GM19043 (cell line): ENCODE data around the gene VAT1.
A peak's percentile ranks its signal among the peaks of the same experiment; 100 is the strongest.
"Not testable (repeated sequence)": the region's sequence is repeated elsewhere in the genome, so short reads cannot be mapped to it uniquely, and the experiment has no call there.

ENCODE experiments used
- ATAC-seq: cut with Tn5 transposase; IDR thresholded peaks from one replicate; pipeline ENCODE4 v1.9.1; 2021; ENCODE audit warnings: low read depth; ENCODE audit not compliant: unreplicated experiment

The VAT1 gene

DNA sequence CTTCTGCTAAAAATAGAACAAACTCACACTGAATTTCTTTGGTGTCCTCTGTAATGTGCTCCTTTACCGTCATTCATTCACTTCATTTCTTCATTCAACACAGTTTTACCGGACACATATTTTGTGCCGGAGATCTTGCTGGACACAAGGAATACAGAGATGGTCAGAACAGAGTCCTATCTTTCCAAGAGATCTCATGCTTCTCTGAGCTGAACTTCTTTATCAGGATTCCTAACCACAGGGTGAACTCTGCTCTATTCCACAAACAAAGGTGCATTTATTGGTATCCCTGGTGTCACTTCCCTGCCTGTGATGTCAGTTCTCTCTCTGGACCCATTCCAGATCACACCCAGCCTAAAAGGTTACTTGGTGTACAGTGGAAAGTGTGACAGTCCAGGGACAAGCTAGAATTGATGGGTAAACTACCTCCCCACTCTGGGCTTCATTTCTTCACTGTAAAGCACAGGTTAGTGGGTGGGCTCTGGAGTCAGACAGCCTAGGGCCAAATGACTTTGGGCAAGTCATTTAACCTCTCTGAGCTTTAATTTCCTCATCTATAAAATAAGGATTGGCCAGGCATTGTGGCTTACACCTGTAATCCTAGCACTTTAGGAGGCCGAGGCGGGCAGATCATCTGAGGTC lies 11.4 kb downstream of the VAT1 start:
- no peak for ATAC-seq

DNA sequence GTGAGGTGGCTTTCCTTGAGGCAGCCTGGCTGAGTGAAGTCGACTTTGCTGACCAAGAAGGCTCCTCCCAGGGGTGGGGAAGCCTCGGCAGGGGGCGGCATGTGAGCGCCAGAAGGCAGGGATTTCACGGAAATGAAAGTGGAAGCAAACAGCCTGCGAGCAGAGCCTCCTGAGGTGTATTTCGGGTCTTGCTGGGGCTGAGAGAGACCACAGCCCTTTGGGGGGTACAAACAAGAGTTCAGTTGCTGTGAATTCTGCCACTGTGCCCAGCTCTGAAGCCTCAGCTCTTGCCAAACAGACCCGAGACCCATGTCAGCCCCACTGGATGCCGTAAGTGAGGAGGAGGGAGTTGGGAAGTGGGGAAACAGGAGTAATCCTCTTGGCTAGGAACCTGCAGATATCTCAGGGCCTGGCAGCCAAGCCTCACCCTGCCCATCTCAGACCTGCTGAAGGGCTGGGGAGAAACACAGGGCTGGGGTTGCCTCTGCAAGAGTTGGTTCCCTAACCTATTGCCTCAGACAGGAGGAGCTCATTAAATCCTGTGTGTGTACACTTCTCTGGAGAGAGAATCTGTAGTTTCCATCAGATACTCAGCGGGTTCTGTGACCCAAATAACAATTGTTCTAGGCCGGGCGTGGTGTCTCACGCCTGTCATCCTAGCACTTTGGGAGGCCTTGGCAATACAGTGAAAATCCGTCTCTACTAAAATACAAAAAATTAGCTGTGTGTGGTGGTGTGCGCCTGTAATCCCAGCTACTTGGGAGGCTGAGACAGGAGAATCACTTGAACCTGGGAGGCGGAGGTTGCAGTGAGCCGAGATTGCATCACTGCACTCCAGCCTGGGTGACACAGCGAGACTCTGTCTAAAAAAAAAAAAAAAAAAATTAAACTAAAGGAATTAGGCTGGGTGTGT lies 15.3 kb downstream of the VAT1 start, which contains the start of gene IFI35:
IFI35 (plus strand) TSS at position 146 of the 913 bp plus-strand sequence; CDS start at position 310, 164 bp downstream.
- ATAC-seq = no peak

DNA sequence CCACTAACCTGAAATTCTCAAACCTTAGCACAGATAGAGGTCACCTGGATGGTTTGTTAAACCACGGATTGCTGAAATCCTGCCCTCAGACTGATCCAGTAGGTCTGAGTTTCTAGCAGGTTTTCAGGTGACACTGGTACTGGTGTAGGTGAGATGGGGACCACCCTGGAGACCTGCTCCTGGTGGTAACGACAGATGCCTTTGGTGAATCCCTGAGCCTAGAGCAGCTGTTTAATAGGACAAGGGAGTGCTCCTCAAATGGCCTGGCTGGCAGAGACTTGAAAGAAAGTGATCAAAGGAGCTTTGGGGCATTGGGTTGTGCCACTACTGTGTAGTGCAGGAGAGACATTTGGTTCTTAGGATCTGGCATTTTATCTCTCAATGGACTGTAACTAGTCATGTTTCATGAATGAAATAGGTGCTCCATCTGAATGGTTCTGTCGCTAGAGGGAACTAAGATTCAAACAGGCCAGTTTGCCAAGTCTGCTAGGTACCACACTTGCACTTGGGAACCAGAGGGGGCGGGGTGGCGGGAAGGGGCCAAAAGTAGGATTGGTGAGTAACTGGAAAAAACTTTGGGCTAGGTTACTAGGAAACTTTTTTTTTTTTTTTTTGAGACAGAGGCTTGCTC lies 18.5 kb downstream of the VAT1 start:
- no peak for ATAC-seq

DNA sequence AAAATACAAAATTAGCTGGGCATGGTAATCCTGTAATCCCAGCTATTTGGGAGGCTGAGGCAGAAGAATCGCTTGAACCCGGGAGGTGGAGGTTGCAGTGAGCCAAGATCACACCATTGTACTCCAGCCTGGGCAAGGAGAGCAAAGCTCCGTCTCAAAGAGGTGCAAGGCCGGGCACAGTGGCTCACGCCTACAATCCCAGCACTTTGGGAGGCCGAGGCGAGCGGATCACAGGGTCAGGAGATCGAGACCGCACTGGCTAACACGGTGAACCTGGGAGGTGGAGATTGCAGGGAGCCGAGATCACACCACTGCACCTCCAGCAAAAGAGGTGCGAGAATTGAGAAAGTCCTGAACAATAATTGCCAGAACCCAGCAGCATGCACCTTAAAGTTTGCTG lies 21.3 kb downstream of the VAT1 start:
- ATAC-seq = not testable (repeated sequence)

DNA sequence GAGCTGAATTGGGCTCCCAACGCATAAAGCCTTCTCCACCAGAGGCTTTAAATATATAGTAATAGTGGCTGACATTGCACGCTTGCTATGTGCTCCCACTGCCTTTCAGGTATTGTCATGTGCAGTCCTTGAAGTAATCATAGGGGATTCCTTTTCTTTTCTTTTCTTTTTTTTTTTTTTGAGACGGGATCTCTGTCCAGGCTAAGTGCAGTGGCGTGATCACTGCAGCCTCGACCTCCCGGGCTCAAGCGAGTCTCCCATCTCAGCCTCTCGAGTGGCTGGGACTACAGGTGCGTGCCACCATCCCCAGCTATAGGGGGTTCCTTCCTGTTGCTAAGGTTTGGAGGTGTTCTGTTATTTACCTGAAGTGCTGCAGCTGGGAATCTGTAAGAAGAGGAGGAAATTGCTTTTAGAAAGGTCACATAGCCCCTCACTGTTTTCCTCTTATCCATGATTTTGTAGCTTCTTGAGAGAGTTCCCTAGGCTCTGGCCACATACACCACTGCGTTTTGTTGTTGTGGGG lies 23.1 kb downstream of the VAT1 start:
- no peak for ATAC-seq

DNA sequence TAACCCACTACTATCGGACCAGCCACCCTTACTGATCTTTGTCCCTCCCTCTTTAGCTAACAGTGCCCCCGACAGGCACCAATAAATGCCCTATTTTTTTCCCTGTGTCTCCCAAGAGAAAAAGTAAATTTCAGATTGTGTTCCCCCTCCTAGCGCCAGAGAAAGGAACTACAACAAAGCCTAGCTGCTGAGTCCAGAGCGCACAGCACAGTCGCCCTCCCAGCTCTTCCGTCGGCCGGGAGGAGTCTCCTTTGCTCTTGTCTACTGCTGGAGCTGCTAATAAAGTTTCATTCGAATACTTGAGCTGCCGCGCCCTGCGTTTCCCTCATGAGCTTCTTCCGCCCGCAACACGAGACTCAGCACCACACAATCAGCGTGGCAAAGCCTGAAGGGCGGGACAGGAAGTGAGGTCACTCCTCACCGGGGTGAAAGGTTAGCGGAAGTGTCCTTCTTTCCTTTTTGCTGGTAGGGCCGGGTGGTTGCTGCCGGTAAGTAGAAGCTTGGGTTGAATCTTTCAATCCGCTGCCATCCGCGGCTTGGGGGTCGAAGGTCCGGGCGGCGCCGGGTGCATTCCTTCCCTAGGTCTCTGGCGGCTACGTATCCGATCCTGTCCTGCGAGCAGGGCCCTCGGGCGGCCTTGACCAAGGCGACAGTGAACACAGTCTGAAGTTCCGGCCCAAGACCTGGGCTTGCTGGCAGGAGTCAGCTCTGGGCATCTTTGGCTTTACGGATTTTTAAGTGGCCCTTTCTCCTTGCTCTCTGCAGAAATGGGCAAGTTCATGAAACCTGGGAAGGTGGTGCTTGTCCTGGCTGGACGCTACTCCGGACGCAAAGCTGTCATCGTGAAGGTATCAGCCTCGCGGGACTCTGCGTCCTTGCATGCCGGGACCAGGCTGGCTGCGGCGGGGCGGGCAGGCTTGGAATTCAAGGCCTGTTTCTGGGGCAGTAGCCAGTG lies 23.9 kb downstream of the VAT1 start, which contains the start of gene RPL27:
RPL27 (plus strand) TSS at position 436 of the 955 bp plus-strand sequence; CDS start at position 768, 332 bp downstream.
- peak; percentile 91 for ATAC-seq

DNA sequence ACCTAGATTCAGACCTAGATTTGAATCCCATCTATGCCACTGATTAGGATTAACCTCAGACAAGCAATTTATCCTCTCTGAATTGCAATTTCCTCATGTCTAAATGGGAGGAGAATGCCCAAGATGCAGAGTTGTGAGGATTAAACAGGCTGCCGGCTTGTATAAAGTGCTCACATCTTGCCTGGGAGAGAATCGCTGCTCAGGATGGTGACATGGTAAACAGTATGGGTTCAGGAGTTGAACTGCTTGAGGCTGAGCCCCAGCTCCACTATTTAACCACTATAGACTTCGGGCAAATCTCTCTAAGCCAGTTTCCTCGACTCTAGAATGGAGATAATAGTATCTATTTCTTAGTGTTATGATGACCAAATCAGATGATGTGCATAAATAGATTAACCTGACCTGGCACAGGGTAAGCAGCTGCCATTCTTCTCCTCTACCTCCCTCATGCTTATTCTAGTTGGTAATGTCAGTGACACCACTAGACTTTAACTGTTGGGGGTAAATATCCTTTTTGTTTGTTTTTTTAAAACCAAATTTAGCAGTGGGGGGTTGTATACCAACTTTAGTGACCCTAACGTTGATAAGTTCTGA lies 24.7 kb downstream of the VAT1 start:
- no peak for ATAC-seq

DNA sequence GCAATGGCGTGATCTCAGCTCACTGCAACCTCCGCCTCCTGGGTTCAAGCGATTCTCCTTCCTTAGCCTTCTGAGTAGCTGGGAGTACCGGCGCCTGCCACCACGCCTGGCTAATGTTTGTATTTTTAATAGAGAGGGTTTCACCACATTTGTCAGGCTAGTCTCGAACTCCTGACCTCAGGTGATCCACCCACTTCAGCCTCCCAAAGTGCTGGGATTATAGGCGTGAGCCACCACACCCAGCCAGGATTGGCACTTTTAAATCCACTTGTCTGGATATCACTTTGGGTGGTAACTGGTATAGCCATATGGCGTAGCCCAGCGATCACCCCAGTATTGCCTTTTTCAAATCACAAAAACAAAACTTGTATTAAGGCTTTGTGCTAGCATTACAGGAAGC lies 28.3 kb downstream of the VAT1 start:
- not testable (repeated sequence) for ATAC-seq

DNA sequence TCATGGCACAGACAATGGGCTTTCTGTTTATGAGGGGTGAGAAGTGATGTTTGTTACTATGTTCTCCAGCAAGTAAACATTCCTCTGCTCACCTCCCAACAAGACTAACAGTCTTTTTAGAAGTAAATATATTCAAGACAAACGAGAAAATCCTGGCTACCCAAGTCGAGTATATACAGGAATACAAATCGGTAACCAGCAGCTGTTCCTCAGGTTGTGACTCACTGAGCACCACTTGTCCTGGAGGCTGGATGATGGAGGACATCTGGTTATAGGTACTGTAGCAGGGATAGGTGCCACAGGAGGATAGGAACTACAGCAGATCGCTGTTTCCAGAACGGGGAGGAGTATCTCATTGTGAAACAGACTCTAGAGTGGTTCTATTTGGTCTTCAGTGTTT lies 29.3 kb downstream of the VAT1 start:
- no peak for ATAC-seq

DNA sequence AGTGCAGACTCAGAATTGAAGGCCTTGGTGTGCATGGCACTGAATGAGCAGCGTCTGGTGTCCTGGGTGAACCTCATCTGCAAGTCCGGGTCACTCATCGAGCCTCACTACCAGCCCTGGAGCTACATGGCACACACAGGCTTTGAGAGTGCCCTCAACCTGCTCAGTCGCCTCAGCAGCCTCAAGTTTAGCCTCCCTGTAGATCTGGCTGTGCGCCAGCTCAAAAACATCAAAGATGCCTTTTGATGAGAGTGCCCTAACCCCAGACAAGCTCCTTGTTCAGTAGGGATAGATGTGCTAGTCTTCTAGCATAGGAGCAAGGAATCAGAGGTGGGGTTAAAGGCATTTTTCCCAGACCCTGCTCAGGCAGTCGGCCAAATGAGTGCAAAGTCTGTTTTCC lies 30.7 kb downstream of the VAT1 start:
- ATAC-seq = no peak

DNA sequence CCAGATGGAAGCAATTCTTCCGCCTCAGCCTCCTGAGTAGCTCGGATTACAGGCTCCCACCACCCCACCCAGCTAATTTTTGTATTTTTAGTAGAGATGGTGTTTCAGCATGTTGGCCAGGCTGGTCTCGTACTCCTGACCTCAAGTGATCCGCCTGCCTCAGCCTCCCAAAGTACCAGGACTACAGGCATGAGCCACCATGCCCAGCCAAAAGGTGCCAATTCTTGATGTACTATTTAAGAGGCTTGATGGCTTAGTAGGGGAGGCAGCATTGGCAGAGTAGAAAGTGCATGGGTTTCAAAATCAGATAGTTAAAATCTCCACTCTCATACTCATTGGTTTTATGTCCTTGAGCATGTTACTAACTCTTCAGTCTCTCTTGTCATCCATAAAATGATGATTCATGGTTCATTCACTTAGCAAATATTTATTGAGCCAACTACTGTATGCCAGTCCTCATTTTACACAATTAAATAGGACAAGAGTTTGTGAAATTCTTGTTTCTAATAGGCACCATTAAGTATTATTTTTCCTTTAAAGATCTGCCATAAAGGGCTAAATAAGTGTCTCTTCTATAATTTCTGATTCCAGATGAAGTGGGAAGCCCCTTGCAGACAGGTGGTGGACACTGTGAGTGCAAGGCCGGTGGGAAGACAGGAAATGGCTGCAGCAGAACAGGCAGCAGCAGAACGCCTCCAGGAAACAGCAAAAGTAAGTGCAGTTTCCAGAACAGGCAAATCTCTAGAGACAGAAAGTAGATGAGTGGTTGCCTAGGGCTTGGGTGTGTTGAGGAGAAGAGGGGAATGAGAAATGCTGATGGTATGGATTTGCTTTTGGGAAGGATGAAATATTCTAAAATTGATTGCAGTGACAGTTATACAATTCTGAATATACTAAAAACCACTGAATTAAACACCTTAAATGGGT lies 32.2 kb downstream of the VAT1 start:
- ATAC-seq = no peak

DNA sequence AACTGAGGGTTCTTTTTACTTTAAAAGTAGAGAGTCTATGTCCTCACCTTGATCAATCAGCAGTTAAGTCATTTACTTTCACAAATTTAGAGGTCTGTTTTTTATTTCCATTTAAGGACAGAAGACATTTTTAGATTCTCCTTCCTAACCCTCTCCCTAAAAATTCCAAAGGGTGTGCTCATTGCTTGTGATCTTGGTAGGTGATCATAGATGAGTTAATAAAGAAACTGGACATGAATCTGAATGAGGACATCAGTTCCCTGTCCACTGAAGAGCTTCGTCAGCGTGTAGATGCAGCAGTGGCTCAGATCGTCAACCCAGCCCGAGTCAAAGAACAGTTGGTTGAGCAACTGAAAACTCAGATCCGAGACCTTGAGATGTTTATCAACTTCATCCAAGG lies 33.0 kb downstream of the VAT1 start:
- no peak for ATAC-seq

DNA sequence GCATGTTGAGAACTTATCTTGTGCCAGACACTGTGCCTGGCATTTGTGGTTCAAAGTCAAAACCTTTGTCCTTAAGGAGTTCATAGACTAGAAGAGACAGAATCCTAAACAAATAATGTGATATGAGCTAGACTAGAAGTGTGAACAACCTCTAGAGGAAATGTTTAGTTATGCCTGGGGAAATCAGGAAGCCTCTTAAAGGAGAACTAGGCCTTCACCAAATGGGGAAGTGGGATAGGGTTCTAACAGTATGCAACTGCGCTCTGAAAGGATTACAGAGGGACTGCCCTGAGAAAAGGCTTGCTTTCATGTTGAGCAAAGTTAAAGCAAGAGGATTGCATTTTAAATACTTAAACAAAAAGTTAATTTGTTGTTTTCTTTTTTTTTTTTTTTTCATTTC lies 37.0 kb downstream of the VAT1 start:
- ATAC-seq = no peak

DNA sequence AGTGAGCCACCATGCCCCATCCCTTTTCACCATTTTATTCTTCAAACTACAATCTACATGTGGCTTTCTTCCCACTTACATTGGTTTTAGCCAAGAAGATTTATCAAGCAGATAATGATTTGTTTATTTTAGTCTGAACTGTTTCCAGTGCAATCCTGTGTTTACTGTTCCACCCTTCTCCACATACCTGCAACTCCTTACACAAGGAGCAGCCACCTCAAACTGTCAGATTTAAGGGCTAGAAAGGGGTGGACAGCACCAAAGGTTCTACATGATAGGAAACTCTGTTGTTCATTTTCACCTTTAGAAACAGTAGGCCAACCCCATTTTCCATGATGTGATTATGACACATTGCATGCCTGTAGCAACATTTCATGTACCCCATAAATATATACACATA lies 39.9 kb downstream of the VAT1 start:
- no peak for ATAC-seq

DNA sequence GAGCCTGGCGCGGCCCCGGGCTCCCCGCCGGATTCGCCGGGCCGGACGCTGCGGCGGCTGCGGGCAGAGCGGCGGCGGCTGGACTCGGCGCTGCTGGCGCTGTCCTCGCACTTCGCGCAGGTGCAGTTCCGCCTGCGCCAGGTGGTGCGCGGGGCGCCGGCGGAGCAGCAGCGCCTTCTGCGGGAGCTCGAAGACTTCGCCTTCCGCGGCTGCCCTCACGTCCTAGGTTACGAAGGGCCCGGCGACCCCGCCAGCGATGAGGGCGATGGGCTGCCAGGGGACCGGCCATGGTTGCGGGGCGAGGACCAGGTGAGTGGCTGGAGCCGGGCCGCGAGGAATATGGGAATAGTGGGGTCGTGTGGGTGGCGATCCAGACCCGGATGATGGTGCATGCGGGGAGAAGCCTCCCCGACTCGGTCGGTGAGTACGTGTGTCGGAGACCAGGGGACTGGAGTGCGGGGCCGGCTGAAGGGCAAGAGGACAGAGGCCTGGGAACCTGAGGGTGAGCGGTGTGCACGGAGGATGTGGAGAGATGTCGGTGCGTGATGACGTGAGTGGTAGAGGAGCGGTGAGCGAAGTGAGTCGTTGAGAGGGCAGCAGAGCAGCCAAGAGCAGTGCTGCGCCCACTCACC lies 41.3 kb downstream of the VAT1 start:
- ATAC-seq = peak; percentile 39

DNA sequence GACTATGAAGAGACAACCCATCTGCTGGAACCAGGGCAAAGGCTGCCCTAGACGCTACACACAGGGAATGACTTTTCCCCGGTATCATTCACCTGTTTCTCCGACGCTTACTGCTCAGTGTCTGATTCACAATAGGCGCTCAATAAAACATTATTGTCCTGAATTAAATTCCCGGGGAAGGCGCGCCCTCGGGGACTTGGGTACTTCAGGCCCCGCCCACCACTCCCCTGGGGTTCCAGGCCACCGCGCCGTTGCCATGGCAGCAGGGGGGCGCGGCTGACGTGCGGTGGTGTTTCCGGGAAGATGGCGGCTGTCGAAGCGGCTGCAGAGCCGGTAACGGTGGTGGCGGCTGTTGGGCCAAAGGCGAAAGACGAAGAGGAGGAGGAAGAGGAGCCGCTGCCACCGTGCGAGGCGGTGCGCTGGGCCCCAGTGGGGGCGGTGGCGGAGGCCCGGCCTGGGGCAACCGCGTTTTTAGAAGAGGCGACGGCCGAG lies 41.9 kb downstream of the VAT1 start, which contains the start of gene RUNDC1:
RUNDC1 (plus strand) TSS at position 292 of the 492 bp plus-strand sequence; CDS start at position 304, 12 bp downstream.
- peak; percentile 69 for ATAC-seq

DNA sequence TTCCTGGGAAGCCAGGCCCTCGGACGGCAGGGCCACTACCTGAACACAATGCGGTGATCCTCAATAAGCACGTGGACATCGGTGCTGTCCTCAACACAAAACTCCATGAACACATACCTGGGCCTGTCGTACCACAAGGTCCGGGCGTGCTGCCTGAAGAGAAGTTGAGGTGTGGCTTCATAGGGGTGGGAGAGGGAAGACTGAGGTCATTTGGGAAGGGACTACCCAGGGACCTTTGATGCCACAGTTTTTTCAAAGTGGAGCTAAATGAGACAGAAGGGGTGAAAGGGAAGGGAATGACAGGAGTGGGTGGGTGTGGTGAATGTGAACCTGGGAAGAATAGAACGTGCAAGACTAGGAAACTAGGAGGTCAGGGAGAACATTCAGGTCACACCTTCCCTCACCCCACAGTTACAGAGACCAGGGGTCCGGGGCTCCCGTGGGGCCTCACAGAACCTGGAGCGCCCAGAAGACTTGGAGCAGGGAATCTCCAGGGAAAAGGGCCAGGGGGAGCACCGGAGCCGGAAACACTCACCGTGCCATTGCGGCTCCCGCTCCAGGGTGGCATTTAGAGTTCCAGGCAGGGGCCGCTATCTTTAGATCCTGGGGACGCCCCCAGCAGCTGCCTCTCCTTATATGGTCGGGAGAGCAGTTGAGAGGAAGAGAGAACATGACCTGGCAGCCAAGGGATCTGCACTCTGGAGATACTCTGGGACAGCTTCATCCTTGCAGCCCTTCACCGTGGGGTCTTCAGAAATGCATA lies 42.5 kb downstream of the VAT1 start, which contains the start of gene PTGES3L:
PTGES3L (minus strand) TSS at position 570 of the 763 bp plus-strand sequence; CDS start at position 543, 27 bp downstream.
- ATAC-seq = no peak
